GM12878 (cell line): ENCODE results near the gene DHRS7B. TPM values are rescaled to one million over a fixed set of nuclear protein-coding genes. Genes with fewer than 3 reads are reported as not detected.

ENCODE experiments used
- ATAC-seq: fragments of 200-7000 bp; cut with Tn5 transposase; 3 replicates; pipeline ENCODE4 v1.9.1; 2020; ENCODE audit warnings: mild to moderate bottlenecking, moderate library complexity
- BruUV-seq: library from RNA; stranded (reverse); fragments of 400-500 nt; replicated peaks from 2 replicates; lab custom pipeline; 2021; lab: Mats Ljungman, UMichigan
- CTCF ChIA-PET: fragments of 300-600 bp; sonication (Branson Sonifier 250); formaldehyde crosslinking; extraction: SDS; loops from one replicate; lab custom pipeline; 2021; ENCODE audit warnings: inconsistent platforms; lab: Yijun Ruan, JAX
- POLR2A ChIA-PET: fragments of 350-600 bp; formaldehyde crosslinking; extraction: SDS; loops from one replicate; lab custom pipeline; 2021; ENCODE audit warnings: inconsistent platforms; lab: Charles Lee
- RAD21 ChIA-PET: fragments of 300-600 bp; sonication (Branson Sonifier 250); formaldehyde crosslinking; loops from one replicate; lab custom pipeline; 2023; ENCODE audit warnings: antibody characterized with exemption; ENCODE audit not compliant: unreplicated experiment; lab: Charles Lee
- SMC1A ChIA-PET: fragments of 300-600 bp; sonication (Branson Sonifier 250); formaldehyde crosslinking; loops from one replicate; lab custom pipeline; 2023; ENCODE audit not compliant: unreplicated experiment, uncharacterized antibody; lab: Charles Lee
- DNase-seq: peaks from one replicate; pipeline ENCODE4 v3.0.0-alpha.2; 2011; ENCODE audit warnings: low read depth, low spot score
- FAIRE-seq: peaks from 3 replicates; lab custom pipeline; 2011; peaks lifted over from hg19 to GRCh38; lab: Jason Lieb, UNC
- H2AFZ ChIP-seq: 2 replicates; pipeline ENCODE4 v1.6.0; 2011; ENCODE audit warnings: low read depth, low read length, control low read depth; ENCODE audit not compliant: control insufficient read depth
- H3K27ac ChIP-seq: 2 replicates; pipeline ENCODE4 v1.5.1; 2011; ENCODE audit warnings: control low read depth; ENCODE audit not compliant: control insufficient read depth, insufficient read depth
- H3K27me3 ChIP-seq, 2 experiments: replicated peaks in 1 of 2; 2 replicates each; pipeline versions ENCODE4 v1.6.0 to v1.6.1; 2011; ENCODE audit warnings: low read length in 1 of 2; ENCODE audit not compliant: control insufficient read depth in 2 of 2, insufficient read depth in 2 of 2
- H3K36me3 ChIP-seq, 2 experiments: 2 replicates each; pipeline ENCODE4 v1.5.1; 2011; ENCODE audit warnings: low read length in 1 of 2; ENCODE audit not compliant: control insufficient read depth in 2 of 2, insufficient read depth in 2 of 2
- H3K4me1 ChIP-seq: 2 replicates; pipeline ENCODE4 v1.6.1; 2011; ENCODE audit warnings: mild to moderate bottlenecking, low read length, moderate library complexity, mixed read lengths; ENCODE audit not compliant: control insufficient read depth, insufficient read depth
- H3K4me2 ChIP-seq: 2 replicates; pipeline ENCODE4 v1.6.0; 2011; ENCODE audit warnings: control low read depth; ENCODE audit not compliant: control insufficient read depth, insufficient read depth
- H3K4me3 ChIP-seq: fragments of 200-600 bp; sonication (generic); 2 replicates; pipeline ENCODE4 v1.5.1; 2016
- H3K79me2 ChIP-seq: 2 replicates; pipeline ENCODE4 v1.6.0; 2011; ENCODE audit warnings: low read length; ENCODE audit not compliant: control insufficient read depth, insufficient read depth
- H3K9ac ChIP-seq: 2 replicates; pipeline ENCODE4 v1.8.0; 2011; ENCODE audit warnings: low read length, control low read depth, mixed read lengths; ENCODE audit not compliant: control insufficient read depth, insufficient read depth
- H3K9me3 ChIP-seq: replicated peaks from 3 replicates; pipeline ENCODE4 v1.5.1; 2011; ENCODE audit warnings: mild to moderate bottlenecking, low read length; ENCODE audit not compliant: control insufficient read depth, insufficient read depth
- H4K20me1 ChIP-seq: 2 replicates; pipeline ENCODE4 v1.6.0; 2011; ENCODE audit not compliant: control insufficient read depth, insufficient read depth
- ATF7 ChIP-seq: fragments of 450-650 bp; IDR thresholded peaks from 2 replicates; pipeline ENCODE4 v1.6.1; 2016; ENCODE audit warnings: low read depth, mild to moderate bottlenecking
- CBX5 ChIP-seq: sonication (generic); IDR thresholded peaks from 2 replicates; pipeline ENCODE4 v1.6.1; 2016; ENCODE audit warnings: low read depth, moderate library complexity, mild to moderate bottlenecking, inconsistent platforms
- CHD1 ChIP-seq: IDR thresholded peaks from 2 replicates; pipeline ENCODE4 v1.6.1; 2012; ENCODE audit warnings: low read depth, low read length, improper control_type of control experiment
- CREB1 ChIP-seq: IDR thresholded peaks from 2 replicates; pipeline ENCODE4 v1.6.1; 2012; ENCODE audit warnings: low read depth, mild to moderate bottlenecking, inconsistent platforms
- EED ChIP-seq: sonication (generic); IDR thresholded peaks from 2 replicates; pipeline ENCODE4 v1.6.1; 2016; ENCODE audit warnings: antibody characterized with exemption, low read depth
- EGR1 ChIP-seq, 2 experiments: IDR thresholded peaks; 1 replicate in 1 of 2; 2 replicates in 1 of 2; pipeline ENCODE4 v1.6.1; 2011 to 2012; ENCODE audit warnings: low read depth in 2 of 2, low read length in 2 of 2, borderline replicate concordance in 1 of 2, mild to moderate bottlenecking in 1 of 2, moderate library complexity in 1 of 2
- FOXK2 ChIP-seq: fragments of 450-650 bp; IDR thresholded peaks from 2 replicates; pipeline ENCODE4 v1.6.1; 2017; ENCODE audit warnings: mild to moderate bottlenecking, moderate library complexity
- IKZF1 ChIP-seq: fragments of 450-650 bp; conservative IDR thresholded peaks from 2 replicates; pipeline ENCODE4 v1.6.1; 2017; ENCODE audit warnings: antibody characterized with exemption, mild to moderate bottlenecking
- IRF4 ChIP-seq: IDR thresholded peaks from 2 replicates; pipeline ENCODE4 v1.6.1; 2011; ENCODE audit warnings: low read depth, low read length
- NBN ChIP-seq: fragments of 450-650 bp; IDR thresholded peaks from 2 replicates; pipeline ENCODE4 v1.6.1; 2016
- NFYA ChIP-seq: IDR thresholded peaks from 2 replicates; pipeline ENCODE4 v1.6.1; 2011; ENCODE audit warnings: low read depth, mild to moderate bottlenecking, low read length, improper control_type of control experiment, borderline replicate concordance
- RUNX3 ChIP-seq: IDR thresholded peaks from 2 replicates; pipeline ENCODE4 v1.6.1; 2012; ENCODE audit warnings: low read length, inconsistent platforms
- SMARCA5 ChIP-seq: fragments of 450-650 bp; IDR thresholded peaks from 2 replicates; pipeline ENCODE4 v1.6.1; 2017; ENCODE audit warnings: mild to moderate bottlenecking
- SUZ12 ChIP-seq: fragments of 200-600 bp; sonication (generic); IDR thresholded peaks from one replicate; pipeline ENCODE4 v1.6.1; 2018; ENCODE audit warnings: antibody characterized with exemption, mild to moderate bottlenecking; ENCODE audit not compliant: unreplicated experiment
- WGBS: methylation state at CpG from one replicate; pipeline ENCODE4 v1.1.6; 2016; ENCODE audit warnings: low lambda C conversion rate; ENCODE audit not compliant: insufficient replicate concordance, insufficient coverage; ENCODE audit errors: missing lambda C conversion rate; 5-methylcytosine and 5-hydroxymethylcytosine counted together
- in situ Hi-C: fragments of 300-500 bp; cut with MboI; formaldehyde crosslinking; loops from 9 replicates; pipeline ENCODE4 v1.14.3; 2018; ENCODE audit warnings: mixed read lengths
- intact Hi-C: fragments of 100-400 bp; cut with micrococcal nuclease; formaldehyde crosslinking; loops from one replicate; pipeline ENCODE4 v1.14.2; 2022; ENCODE audit not compliant: unreplicated experiment
- polyA plus RNA-seq, 11 experiments: library from polyadenylated mRNA; depleted of rRNA in 4 of 11; unstranded in 6 of 11; stranded (reverse) in 5 of 11; fragments of >200 nt; fragmentation: Nextera tagmentation in 4 of 11; fragmentation: Illumina TruSeq in 1 of 11; extraction: Ambion mirVana in 4 of 11; extraction: Trizol in 1 of 11; gene quantifications; 1 replicate in 1 of 11; 2 replicates in 10 of 11; pipeline versions ENCODE4 v1.2.1 to v1.2.3, GENCODE V29; 2011 to 2016; ENCODE audit warnings: inconsistent platforms in 2 of 11, missing spikeins in 2 of 11, low read depth in 1 of 11
- total RNA-seq, 4 experiments: library from RNA; depleted of rRNA in 3 of 4; stranded (reverse); fragments of >200 nt in 3 of 4; fragmentation: Illumina TruSeq in 1 of 4; extraction: Trizol in 1 of 4; gene quantifications; 2 replicates each; pipeline versions ENCODE4 v1.2.1 to v1.2.3, GENCODE V29; 2013 to 2021
- TF ChIP-seq, protein P1 (sequence below): IDR thresholded peaks from 2 replicates; pipeline ENCODE4 v1.6.1; 2012; ENCODE audit warnings: low read depth, low read length, improper control_type of control experiment
- TF ChIP-seq, protein P2 (sequence below): fragments of 450-650 bp; IDR thresholded peaks from 2 replicates; pipeline ENCODE4 v1.6.1; 2018; ENCODE audit warnings: borderline replicate concordance, mild to moderate bottlenecking; ENCODE audit not compliant: partially characterized antibody
- TF ChIP-seq, protein P3 (sequence below): fragments of 450-650 bp; IDR thresholded peaks from 2 replicates; pipeline ENCODE4 v1.6.1; 2017; ENCODE audit warnings: borderline replicate concordance
- TF ChIP-seq, protein P4 (sequence below): IDR thresholded peaks from 2 replicates; pipeline ENCODE4 v1.6.1; 2011; ENCODE audit warnings: mild to moderate bottlenecking, low read depth, low read length, moderate library complexity; ENCODE audit not compliant: insufficient replicate concordance

The DHRS7B gene
- total and polyA plus RNA-seq, 10 of the 15 experiments (the other 5 are each of a cell fraction or from before 2014, with no cell fraction given) = 11.1 to 35.6 (median 23.0) TPM

DNA sequence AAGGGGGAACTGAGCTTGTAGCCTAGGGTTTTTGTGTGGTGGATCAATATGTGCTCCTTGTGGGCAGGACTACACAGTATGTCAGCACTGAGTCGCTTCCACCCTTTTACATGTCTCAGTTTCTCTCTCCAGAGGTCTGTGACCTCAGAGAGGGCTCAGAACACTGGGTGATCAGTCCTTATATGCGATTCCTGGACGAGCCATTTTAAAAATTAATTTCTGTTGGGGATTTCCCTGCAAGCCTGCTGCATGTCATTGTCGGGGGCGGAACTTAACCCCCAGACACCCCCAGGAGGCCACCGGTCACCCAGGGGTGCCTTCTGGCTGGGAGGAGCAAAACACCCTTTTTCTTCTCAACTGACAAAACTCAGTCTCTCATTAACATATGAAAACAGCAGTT, 14.1 kb downstream of the DHRS7B start:
- Histone ChIP-seq H2AFZ (peak overlapping the region; percentile 50), H4K20me1 (no peaks in the 10 kb centered on the region), H3K4me1 (peaks cover 35% of the 10 kb centered on the region), H3K27ac (peak overlapping the region; percentile 72), H3K27me3 (no peaks in the 10 kb centered on the region), H3K9me3 (no peaks in the 10 kb centered on the region; the same call in 2 of the 3 replicates), H3K4me2 (peak overlapping the region; percentile 83), H3K4me3 (0 out of 2 replicates have a peak overlapping the region, but pooled peaks have one; percentile 5), H3K36me3 (no peaks in the 10 kb centered on the region), H3K9ac (peak overlapping the region; percentile 44), H3K79me2 (peaks cover 9% of the 10 kb centered on the region)
- DNase-seq = no peak
- intact Hi-C loops = no loop called here
- POLR2A ChIA-PET = interaction anchor here (0.6 to 1.0 kb wide), 2 partner anchors 73 to 98 kb away, joined by 3 read pairs; no protein-coding TSS in a partner anchor
- SMC1A ChIA-PET = interaction anchor here (1.2 kb wide), 1 partner anchor 21 kb away, joined by 3 read pairs; no protein-coding TSS in a partner anchor
- CTCF ChIA-PET = interaction anchor here (1.3 to 3.3 kb wide), 2 partner anchors 12 to 147 kb away, joined by 4 to 22 read pairs; no protein-coding TSS in a partner anchor
- ATAC-seq = peak; percentile 91
- BruUV-seq = TSS peak; percentile 64
- FAIRE-seq = no peak
- in situ Hi-C loops = no loop called here
- WGBS = 12% methylated on average over 6 of the region's 6 CpGs
- RAD21 ChIA-PET = interaction anchor here (0.6 to 1.2 kb wide), 3 partner anchors 8 to 73 kb away, joined by 3 read pairs; partner anchors contain the start of gene TMEM11
- peak; percentile 17; the same call in 1 of the 2 replicates for TF ChIP-seq RUNX3
- peak; percentile 51; the same call in 1 of the 2 replicates for TF ChIP-seq ATF7
- no peak for TF ChIP-seq IKZF1
- TF ChIP-seq EED = no peak
- TF ChIP-seq NBN = 0 out of 2 replicates have a peak, but pooled peaks have one; percentile 18
- TF ChIP-seq IRF4 = no peak
- TF ChIP-seq, protein P1, sequence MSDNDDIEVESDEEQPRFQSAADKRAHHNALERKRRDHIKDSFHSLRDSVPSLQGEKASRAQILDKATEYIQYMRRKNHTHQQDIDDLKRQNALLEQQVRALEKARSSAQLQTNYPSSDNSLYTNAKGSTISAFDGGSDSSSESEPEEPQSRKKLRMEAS = no peak
- no peak for TF ChIP-seq CBX5
- peak in 1 of 2 experiments; percentile 75; a peak in 2 of 3 replicates for TF ChIP-seq EGR1 (IDR thresholded peaks at IDR 0.05; ENCODE audit: borderline replicate concordance in 1 of 2, low read depth in 2 of 2, low read length in 2 of 2)
- no peak for TF ChIP-seq CHD1
- 0 out of 2 replicates have a peak, but pooled peaks have one; percentile 21 for TF ChIP-seq CREB1
- TF ChIP-seq, protein P2, sequence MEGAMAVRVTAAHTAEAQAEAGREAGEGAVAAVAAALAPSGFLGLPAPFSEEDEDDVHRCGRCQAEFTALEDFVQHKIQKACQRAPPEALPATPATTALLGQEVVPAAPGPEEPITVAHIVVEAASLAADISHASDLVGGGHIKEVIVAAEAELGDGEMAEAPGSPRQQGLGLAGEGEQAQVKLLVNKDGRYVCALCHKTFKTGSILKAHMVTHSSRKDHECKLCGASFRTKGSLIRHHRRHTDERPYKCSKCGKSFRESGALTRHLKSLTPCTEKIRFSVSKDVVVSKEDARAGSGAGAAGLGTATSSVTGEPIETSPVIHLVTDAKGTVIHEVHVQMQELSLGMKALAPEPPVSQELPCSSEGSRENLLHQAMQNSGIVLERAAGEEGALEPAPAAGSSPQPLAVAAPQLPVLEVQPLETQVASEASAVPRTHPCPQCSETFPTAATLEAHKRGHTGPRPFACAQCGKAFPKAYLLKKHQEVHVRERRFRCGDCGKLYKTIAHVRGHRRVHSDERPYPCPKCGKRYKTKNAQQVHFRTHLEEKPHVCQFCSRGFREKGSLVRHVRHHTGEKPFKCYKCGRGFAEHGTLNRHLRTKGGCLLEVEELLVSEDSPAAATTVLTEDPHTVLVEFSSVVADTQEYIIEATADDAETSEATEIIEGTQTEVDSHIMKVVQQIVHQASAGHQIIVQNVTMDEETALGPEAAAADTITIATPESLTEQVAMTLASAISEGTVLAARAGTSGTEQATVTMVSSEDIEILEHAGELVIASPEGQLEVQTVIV = no peak
- TF ChIP-seq NFYA = no peak
- TF ChIP-seq, protein P3, sequence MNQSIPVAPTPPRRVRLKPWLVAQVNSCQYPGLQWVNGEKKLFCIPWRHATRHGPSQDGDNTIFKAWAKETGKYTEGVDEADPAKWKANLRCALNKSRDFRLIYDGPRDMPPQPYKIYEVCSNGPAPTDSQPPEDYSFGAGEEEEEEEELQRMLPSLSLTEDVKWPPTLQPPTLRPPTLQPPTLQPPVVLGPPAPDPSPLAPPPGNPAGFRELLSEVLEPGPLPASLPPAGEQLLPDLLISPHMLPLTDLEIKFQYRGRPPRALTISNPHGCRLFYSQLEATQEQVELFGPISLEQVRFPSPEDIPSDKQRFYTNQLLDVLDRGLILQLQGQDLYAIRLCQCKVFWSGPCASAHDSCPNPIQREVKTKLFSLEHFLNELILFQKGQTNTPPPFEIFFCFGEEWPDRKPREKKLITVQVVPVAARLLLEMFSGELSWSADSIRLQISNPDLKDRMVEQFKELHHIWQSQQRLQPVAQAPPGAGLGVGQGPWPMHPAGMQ = no peak
- TF ChIP-seq, protein P4, sequence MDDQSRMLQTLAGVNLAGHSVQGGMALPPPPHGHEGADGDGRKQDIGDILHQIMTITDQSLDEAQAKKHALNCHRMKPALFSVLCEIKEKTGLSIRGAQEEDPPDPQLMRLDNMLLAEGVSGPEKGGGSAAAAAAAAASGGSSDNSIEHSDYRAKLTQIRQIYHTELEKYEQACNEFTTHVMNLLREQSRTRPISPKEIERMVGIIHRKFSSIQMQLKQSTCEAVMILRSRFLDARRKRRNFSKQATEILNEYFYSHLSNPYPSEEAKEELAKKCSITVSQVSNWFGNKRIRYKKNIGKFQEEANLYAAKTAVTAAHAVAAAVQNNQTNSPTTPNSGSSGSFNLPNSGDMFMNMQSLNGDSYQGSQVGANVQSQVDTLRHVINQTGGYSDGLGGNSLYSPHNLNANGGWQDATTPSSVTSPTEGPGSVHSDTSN = no peak
- TF ChIP-seq FOXK2 = no peak
- no peak for TF ChIP-seq SMARCA5
- no peak for TF ChIP-seq SUZ12
